Measurements from ENCODE around the gene SLAMF6.
"Not testable (repeated sequence)": the region's sequence is repeated elsewhere in the genome, so short reads cannot be mapped to it uniquely, and the experiment has no call there.

The SLAMF6 gene

GRCh38 chr1:160541622-160542302, 18.7 kb upstream of the SLAMF6 start:
- no peak for DNase-seq

DNA sequence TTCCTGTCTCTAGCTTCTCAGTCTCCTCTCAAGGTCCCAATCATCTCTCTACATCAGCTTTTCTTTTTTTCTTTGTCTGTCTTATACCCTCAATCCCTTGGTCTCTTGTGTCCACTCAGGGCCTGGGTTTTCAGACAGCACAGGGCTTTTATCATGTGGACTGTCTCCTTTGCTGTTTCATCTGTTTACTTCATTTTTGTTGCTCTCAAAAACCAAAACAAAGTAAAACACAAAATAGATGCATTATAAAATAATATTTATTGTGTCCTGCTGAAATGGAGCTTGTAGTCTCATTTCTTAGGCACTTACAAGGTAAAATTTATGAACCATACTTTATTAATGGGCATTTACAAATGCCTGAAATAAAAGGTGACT, 17.8 kb upstream of the SLAMF6 start:
- DNase-seq, result no peak

DNA sequence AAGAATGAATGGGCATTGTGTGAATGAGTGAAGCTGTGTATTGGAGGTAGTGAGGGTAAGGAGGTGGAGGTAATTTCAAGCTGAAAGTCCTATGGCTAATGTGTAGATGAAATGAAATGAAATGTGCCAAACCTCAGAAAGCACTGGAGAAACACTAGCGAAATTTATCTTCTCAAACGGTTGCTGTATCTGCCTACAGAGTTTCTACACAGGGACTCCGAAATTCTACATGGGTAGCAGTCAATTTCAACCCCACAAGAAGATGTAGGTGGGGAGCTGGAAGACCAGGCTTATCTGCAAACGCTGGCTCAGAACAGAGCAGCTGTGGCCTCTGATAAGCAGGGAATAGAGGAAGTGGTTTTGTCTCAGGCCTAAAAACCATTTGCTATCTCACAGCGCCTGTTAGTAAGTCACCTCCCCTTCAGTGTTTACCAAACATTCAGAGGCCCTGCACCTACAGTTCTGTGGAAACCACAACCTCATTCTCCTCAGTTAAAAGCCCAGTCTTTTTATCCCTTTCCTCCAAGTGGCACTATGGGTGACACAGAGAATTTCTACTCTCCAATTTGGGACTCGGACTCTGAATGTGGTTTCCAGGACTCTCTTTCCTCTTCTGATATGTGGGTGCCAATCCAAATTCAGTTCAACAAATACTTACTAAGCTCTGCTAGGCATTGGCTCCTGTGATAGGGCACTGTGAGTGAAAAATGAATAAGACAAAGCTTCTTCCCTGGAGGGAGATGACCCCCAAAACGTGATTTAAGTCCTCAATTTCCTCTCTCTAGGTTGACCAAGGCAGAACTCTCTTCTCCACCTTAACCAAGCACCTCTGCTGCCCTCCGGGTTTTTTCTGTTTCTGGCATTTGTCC, 17.2 kb upstream of the SLAMF6 start:
- no peak for DNase-seq

GRCh38 chr1:160539684-160539989, 16.6 kb upstream of the SLAMF6 start:
- no peak for DNase-seq

DNA sequence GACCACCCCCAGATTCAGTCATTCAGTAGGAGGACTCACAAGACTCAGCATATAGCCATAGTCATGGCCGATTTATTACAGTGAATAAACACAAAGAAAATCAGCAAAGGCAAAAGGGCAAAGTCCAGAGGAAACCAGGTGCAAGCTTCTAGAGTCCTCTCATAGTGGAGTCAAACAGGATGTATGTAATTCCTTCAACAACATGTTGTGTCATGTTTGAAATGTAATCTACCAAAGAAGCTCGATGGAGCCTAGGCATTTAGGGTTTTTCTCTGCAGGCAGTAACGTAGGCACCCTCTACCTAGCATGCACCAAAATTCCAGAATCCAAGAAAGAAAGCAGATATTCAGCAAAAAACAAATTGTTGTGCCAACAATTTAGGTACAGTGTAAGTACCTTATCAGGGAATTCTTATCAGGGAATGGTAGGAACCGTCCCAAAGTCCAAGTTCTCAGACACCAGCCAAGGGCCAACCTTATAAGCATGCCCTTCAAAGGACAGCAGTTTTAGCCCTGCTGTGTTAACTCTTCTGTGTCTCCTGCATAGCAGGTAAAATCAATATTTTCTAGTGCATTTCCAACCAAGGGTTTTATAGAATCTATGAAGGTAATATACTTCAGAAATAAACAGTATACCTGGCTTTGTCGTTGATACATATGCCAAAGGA, 16.1 kb upstream of the SLAMF6 start:
- peak; percentile 2 for DNase-seq

- no peak for DNase-seq
These were observed 14.9 kb upstream of the SLAMF6 start for GRCh38 chr1:160537714-160538665.

GRCh38 chr1:160534823-160535605, 12.0 kb upstream of the SLAMF6 start:
- DNase-seq, result no peak

DNA sequence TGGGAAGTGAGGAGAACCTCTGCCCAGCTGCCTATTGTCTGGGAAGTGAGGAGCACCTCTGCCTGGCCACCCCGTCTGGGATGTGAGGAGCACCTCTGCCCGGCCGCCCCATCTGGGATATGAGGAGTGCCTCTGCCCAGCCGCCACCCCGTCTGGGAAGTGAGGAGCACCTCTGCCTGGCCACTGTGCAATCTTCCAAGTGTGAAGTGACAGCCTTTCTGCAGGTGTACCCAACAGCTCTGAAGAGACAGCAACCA, 9.4 kb upstream of the SLAMF6 start:
- DNase-seq, result not testable (repeated sequence)

DNA sequence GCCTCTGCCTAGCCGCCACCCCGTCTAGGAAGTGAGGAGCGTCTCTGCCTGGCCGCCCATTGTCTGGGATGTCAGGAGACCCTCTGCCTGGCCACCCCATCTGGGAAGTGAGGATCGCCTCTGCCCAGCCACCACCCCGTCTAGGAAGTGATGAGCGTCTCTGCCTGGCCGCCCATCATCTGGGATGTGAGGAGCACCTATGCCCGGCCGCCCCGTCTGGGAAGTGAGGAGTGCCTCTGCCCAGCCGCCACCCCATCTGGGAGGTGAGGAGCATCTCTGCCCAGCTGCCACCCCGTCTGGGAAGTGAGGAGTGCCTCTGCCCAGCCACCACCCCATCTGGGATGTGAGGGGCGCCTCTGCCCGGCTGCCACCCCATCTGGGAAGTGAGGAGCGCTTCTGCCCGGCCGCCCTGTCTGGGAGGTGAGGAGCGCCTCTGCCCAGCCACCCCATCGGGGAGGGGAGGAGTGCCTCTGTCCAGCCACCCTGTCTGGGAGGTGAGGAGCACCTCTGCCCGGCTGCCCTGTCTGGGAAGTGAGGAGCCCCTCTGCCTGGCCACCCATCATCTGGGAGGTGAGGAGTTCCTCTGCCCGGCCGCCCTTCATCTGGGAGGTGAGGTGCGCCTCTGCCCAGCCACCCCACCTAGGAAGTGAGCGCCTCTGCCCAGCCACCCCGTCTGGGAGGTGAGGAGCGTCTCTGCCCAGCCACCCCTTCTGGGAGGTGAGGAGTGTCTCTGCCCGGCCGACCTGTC, 8.9 kb upstream of the SLAMF6 start:
- not testable (repeated sequence) for DNase-seq

GRCh38 chr1:160529401-160529952, 6.4 kb upstream of the SLAMF6 start:
- not testable (repeated sequence) for DNase-seq

GRCh38 chr1:160523789-160524188, 734 bp upstream of the SLAMF6 start:
- DNase-seq, result not testable (repeated sequence)

DNA sequence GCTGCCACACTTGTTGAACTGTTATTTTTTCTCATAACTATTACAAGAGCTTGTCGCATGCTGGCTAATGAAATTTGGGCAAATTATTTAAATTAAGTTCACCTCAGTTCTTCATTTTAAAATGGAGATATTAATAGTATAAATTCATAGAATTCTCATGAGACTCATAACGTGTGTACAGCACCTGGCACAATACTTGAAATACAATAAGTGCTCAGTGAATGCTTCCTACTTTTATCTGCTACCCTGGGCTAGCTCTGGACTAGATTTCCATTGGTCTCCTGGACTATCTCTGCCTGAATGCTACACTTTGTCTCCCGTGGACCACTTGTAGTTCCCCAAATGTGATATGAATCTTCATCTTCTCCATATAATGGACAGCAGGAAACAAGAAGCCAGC, 919 bp downstream of the SLAMF6 start:
- DNase-seq, result no peak

DNA sequence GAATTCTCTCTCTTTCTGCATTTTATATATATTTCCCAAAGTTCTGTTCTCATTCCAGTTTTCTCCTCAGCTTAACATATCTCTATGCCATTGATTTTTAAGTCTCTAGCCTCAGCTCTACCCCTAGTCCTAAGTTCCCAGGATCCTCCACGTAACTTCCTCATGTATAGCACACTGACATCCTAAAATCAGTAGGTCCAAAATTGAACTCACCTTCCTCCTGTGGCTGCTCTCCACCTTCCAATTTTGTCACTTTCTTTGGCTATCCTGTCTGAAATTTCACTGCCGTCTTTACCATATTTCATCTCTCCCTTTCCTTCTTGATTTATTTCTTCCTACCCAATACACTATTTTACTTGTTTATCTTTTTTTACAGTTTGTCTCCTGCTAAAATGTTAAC, 1.5 kb downstream of the SLAMF6 start:
- DNase-seq, result no peak

DNA sequence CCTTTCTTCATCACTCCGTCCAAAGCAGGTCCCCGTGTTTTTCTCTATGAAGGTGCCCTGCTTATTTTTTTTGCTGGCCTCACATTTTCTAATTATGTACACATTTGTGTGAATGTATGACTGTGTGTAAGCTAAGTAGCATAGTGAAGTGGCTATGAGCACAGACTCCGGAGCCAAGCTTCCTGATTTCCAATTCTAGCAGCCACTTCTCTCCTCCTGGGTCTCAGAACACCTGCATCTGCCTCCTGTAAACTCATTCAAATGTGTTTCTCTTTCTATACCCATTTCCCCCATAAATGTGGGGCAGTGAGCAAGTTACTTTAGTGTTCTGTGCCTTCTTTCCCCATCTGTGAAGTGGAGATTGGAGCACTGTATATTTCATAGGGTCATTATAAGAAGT, 2.1 kb downstream of the SLAMF6 start:
- no peak for DNase-seq

- DNase-seq, result no peak
These were observed 2.5 kb downstream of the SLAMF6 start for GRCh38 chr1:160520582-160520981.

DNA sequence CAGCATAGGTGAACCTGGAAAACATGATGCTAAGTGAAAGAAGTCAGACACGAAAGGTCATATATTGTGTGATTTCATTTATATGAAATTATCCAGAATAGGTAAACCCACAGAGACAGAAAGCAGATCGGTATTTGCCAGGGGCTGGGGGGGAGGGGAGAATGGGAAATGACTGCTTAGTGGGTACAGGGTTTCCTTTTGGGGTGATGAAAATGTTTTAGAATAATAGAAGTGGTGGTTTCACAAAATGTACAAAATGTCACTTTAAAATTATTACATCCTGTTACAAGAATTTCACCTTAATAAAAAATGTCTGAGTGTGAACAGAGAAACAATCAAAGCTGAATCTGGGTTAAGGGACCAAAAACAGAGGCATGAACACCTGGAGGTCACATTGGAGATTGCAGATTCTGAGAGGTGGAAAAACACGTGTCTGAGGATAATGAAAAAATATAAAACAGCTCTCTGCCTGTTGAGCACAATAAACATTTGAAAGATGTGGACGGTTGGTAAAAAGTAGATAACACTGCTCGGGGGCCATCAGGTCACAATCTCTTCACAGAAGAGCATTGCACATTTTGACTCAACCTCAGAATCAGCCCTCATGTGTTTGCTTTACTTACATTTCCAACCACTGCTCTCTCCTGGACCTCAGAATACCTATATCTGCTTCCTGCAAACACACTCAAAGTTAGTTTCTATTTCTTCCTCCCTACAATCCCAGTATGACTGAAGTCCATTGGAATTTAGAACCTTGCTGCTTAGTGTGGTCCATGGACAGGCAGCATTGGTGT, 3.2 kb downstream of the SLAMF6 start:
- no peak for DNase-seq

GRCh38 chr1:160517519-160517918, 5.5 kb downstream of the SLAMF6 start:
- DNase-seq, result not testable (repeated sequence)

GRCh38 chr1:160515908-160516307, 7.1 kb downstream of the SLAMF6 start:
- DNase-seq, result not testable (repeated sequence)

GRCh38 chr1:160504651-160505050, 18.4 kb downstream of the SLAMF6 start:
- DNase-seq, result no peak

GRCh38 chr1:160503087-160503486, 20.0 kb downstream of the SLAMF6 start:
- DNase-seq, result no peak

All from NCI-H510A treated with DMSO at 0.1 percent for 48 hours (cell line).